Activated T-cell treated with anti-CD3 and anti-CD28 coated beads, Interleukin-2, amount 50 U/mL, for 1 hour (primary cell): ENCODE results near the gene ATP1B1.
"Not testable (repeated sequence)": the region's sequence is repeated elsewhere in the genome, so short reads cannot be mapped to it uniquely, and the experiment has no call there.

Experiments used
- DNase-seq: peaks from one replicate; pipeline ENCODE4 v3.0.0-alpha.2; 2020

Gene ATP1B1

DNA sequence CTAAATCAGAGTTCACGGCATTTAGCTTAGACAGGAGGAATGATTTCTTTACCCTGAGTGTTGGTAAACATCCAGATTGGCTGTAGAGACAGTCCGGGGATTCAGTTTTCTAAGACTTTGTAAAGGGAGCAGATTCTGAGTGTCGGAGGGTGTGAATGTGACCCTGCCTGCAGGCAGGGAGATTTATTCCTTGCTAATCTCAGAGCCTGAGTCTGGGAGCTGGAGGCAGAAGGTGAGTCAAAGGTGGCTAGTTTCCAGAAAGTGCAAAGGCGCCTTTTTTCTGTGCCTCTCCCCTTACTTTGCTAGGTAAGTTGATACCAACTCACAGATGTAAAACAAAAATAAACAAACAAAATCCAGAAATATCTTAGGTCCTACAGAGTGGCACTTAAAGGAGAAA is 11.7 kb downstream of the ATP1B1 start:
- DNase-seq: no peak

DNA sequence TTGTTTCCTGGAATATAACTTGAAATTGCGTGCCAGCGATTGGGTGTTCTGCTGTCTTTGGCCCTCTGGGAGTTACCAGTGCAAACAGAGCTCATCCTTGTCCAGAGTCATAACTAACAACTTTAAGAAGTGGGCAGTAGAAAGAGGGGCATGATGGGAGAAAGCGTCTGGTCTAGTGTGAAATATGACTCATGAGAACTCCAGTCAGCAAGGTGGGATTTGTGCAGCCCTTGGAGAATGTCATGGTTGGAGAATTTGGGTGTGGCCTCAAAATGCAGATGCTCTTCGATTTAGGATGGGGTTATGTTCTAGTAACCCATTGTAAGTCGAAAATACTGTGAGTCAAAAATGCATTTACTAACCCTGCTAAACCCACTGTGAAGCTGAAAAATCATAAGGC is 12.9 kb downstream of the ATP1B1 start:
- DNase-seq: no peak

DNA sequence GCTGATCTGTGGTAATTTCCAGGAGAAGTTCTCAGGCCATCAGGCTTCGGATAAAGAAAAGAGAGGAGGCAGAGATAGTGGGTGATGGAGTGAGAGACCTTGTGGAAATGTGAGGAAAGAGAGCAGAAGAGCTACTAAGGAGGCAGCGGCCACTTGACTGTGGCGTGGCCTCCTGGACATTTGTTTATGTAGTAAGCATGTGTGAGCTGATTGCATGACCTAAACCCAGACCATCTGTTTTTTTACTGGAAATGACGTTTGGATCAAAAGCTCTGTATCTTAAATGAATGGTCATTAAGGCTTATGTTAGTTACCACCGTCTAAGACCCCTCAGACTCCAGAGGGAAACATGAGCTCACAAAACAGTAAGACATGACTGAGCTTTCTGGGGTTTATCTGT is 13.6 kb downstream of the ATP1B1 start:
- DNase-seq: no peak

DNA sequence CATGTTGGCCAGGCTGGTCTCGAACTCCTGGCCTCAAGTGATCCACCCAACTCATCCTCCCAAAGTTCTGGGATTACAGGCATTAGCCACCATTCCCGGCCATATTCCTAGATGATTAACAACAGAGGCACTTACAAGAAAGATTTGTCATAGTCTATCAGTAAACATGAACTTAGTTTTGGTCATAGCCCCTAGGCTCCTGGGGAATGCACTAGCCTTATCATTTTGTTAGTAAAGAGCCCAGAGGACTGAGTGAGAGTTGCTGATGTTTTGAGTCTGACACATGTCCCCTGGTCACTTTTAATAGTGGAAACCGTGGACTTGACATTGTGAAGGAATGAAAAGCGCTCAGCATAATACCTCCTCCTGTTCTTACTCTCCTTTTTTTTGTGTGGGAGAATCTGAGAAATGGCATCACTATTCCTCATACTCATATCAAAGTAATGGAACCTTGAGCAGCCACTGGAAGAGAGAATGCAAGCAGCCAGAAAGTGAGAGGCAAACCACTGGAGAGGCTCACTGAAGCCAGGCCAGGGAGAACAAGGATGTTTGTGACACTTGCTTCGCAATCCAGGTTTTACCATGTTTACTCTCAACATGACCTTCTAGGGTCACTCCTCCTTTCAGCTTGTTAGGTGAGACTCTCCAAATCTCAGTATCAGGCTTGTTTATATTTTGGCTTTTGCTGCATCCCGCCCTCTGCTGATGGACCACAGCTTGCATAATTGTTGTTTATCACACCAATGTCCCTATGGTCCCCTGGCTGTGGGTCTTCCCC is 14.8 kb downstream of the ATP1B1 start:
- no peak for DNase-seq

DNA sequence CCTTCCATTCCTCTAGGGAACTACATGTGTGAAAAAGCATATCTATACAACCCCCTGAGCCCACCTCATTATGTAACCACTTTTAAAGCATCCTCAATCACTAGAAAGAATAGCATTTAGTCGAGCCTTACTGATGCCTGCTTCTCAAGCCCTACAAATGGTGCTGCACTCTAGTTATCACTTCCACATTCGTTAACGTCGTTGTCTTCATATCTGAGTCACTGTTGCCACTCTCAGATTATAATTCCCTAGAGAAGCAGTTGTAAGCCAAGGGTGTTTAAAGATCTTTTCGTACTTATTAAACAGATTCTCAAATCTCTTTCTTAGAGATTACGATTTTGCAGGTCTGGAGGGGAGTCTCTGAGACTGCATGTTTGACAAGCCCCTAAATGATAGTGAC is 16.5 kb downstream of the ATP1B1 start:
- no peak for DNase-seq

DNA sequence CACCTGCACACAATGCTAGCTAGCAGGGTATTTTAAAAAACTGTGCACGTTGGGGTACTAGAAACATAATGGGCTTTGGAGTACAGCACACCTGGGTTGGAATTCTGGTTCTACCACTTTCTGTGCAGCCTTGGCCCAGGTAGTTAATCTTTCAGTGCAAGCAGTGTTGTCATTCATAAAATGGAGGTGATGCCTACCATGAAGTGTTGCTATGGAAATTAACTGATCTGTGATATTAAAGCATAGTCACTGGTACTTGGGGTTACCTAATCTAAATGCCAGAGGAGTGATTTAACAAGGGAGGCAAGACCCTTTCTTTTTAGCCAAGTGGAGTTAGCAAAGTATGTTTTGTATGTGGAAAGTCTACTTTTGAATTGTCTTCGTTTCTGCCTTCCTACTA is 18.0 kb downstream of the ATP1B1 start:
- DNase-seq: no peak

DNA sequence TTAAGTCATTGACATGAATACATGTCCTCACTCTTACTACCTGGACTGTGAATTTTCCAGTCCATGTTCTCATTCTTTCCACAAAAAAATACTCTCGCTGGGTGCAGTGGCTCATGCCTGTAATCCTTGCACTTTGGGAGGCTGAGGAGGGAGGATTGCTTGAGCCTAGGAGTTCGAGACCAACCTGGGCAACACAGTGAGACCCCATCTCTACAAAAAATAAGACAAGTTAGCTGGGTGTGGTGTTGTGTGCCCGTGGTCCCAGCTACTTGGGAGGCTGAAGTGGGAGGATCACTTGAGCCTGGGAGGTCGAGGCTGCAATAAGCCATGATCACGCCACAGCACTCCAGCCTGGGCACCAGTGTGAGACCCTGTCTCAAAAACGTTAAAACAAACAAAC is 19.1 kb downstream of the ATP1B1 start:
- DNase-seq: not testable (repeated sequence)

DNA sequence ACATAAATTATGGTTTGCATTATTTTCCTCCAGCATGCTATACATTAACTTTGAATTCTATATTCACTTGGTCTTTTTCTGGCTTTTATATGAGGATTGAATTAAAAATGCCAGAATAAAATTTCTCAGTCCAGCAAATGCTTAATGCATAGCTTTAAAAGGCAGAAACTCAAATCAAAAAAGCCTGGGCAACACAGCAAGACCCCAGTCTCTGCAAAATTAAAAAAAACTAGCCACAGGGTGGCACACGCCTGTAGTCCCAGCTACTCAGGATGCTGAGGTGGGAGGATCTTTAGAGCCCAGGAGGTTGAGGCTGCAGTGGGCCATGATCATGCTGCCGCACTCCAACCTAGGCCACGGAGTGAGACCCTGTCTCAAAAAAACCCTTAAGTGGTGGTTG is 19.8 kb downstream of the ATP1B1 start:
- no peak for DNase-seq

DNA sequence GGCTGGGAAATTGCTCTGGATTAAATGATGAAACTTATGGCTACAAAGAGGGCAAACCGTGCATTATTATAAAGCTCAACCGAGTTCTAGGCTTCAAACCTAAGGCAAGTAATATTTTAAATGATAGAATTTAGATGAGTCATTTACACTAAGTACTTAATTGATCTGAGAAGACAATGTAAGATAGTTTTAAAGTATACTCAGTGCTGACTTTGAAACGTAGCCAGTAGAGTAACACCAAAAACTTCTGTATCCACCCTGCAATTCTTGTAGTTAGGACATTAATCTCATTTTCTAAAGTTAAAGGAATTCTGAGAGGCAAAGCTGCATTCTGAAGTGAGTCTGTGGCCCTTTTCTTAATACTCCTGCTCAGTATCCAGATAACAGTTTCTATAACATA is 20.8 kb downstream of the ATP1B1 start:
- no peak for DNase-seq

DNA sequence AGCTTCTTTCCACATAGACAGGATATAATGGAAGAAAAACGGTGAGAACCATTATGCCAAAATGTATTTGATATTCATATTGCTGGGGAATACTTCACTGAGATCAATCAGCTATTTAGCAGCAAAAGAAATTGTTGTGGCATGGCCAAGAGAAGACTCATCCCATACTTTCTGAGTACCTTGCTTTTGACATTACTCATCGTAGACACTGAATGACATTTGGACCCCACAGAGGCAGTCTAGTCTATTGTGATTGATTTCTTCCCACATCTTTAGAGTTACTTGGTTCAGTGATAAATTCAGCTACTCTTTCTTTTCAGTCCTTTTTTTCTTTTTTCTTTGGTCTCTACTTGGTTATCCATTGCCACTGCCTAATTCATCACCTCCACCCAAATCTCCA is 22.1 kb downstream of the ATP1B1 start:
- DNase-seq: no peak

DNA sequence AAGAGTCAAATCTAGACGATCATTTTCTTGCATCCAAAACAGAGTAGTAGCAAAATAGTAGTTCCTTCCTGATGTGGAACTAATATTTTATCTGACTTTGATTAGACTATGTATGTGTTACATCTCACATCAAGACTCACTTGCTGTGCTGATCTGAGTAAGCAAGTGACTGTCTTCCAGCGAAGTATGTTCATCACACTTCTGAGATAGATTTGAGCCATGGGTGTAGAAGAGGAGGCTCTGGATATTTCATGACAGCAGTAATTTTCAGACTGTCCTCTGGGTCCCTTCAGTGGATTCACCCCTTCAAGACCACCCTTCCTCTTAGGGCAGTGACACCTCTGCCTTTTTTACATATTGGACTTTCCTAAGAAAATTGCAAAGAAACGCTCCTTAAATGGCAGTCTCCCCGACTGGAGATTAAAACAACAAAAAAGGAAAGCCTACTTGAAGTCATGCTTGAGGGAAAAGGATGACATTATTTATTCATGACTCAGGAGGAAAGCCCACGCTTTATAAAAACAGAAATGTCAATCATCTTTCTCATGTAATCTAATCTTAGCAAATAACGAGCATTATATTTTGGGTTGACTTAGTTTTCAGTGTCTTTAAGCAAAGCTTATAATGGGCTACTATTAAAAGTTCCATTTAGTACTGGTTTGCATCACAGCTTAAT is 22.8 kb downstream of the ATP1B1 start:
- no peak for DNase-seq

DNA sequence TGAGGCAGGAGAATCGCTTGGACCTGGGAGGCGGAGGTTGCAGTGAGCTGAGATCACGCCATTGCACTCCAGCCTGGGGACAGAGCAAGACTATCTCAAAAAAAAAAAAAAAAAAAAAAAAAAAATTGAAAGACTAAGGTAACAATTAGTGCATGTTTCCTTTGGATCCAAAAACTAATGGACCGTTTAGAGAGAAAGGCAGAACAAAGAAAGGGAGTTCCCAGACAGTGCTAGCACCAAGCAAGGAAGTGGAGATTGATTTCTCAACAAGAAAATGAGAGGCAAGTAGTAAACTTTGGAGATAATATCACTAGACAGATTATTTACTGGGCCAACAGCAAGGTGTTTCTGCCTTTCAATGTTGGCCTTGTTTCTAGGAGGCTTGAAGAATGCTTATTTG is 24.2 kb downstream of the ATP1B1 start:
- no peak for DNase-seq

DNA sequence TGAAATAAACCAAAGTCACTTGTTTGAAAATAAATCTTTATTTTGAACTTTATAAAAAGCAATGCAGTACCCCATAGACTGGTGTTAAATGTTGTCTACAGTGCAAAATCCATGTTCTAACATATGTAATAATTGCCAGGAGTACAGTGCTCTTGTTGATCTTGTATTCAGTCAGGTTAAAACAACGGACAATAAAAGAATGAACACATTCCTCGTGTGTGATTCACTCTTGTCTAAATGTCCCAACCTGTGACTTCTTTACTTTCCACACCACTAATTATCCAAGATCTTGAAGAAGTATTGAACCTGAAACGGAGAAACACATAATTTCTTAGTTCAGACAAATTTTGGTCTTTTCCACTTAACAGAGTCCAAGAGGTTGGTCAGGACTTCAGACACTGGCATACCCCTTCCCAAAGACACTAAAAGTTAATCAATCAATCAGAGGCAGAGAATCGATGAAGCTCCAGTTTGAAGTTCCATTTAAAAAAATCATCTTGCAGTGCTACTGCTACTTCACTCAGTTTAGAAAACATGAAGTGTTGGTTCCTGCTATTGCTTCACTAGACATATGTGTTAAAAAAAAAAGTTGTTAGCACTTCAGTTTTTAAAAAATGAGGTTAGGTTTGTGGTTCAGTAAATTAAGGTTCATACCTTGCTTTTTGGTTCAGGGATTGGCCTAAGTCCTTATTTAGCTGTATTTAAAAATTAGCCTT is 26.2 kb downstream of the ATP1B1 start:
- no peak for DNase-seq

DNA sequence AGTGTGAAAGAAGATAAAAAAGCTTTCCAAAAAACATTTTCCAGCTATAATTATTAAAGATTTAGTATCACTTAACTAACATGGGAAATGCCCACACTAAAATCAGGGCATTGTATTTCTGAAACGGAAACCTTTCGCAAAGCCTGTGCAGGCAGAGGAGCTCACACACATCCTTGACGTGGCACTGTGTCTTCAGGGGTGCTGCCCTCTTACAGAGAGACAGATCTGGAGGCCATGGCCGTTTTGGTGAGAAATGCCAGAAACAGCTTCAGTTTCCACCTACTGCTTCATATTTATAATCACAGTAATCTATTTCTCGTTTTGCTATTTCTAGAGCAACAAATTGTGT is 26.7 kb downstream of the ATP1B1 start:
- DNase-seq: no peak

DNA sequence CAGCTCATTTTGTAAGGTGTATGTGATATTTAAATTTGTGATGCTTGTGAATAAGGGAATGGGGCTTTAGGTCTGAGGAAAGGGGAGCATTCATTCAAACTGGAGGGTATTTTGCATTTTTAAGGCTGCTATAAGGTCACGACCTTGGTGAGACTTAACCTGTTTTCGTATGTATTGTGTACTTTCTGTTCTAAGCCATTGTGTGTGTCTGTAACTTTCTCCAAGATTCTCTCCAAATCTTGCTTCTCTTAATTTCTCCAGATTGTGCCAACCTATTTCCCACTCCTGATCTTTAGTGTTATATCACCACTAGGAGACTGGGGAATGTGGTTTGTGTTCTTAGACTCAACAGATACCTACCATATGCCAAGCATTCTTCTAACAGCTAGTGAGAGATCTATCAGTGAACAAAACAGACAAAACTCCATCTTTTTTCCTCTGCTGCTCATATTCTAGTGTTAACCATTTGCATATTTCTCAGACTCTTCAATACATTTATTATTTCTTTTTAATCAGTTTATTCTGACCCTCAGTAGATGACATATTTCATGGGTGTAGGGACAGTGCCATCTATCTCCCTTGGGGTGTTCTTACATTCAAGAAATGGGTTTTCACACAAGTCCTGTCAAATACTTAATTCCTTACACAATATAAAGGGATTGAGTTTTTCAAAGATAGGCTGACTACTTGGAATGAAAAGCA is 27.5 kb downstream of the ATP1B1 start:
- no peak for DNase-seq

DNA sequence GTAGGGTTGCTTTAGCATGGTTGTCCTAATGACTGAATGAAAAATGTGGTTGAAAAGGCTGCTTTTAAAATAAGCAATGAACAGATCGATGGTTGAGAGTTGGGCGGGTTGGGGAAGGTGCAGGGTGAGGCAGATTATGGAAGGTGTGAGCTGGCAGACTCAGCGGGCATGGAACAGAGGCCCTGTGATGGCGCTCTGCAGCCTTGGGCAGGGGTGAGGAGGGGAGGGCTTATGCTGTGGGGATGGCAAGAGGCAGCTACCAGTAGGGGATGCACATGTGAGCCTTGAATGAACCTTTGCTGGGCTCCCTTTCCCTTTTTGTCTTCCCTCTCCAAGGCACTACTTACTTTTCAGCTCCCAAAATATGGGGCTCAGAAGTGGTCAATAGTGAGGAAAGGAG is 30.9 kb downstream of the ATP1B1 start:
- DNase-seq: no peak

DNA sequence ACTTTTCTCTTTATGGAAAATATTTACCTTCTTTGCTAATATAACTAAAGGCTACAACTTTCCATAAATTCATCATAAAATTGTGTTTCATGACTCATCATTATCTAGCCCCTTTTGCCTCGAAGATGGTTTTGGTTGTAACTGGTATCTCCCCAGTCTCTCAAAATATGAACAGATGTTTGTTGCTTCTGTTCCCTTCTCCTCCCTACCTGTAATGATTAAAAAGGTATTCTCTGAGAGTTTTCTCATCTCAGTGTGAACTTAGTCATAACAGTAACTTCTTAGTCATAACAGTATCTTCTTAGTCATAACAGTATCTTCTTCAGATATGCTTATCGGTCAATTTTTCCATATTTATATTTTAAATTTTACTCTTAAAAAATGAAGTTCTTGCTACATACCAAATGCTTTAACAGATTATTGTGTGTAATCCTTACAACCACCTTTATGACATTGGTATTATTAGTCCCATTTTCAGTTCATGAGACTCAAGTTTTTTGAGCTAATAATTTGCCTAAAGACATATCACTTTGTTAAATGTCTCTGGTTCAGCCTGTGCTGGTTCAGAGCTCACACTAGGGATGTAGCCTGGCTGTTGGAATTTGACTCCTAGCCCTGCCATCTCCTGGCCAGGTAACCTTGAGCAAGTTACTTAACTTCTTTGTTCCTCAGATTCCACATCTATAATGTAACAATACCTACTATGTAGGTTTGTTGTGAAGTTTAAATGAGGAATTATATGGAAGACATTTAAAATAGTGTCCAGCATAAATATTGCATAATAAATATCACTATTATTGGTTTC is 32.6 kb downstream of the ATP1B1 start:
- DNase-seq: no peak

DNA sequence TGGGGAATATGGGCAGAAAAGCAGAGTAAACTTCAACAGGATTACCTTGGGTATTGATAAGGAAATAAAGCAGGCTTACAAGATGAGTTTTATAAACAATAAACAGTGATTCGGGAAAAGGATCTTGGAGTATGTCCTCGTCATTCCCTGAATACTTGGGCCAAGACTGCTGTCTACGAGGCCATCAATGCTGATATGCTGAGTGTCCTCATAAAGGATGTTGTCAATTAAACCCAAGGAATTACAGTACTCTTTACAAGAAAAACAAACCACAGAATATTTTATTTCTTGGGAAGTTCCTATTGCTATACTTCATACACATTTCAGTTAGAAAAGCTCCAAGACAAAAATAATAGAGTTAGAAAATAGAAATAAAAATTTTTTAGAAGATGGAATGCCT is 34.9 kb downstream of the ATP1B1 start:
- DNase-seq: no peak

DNA sequence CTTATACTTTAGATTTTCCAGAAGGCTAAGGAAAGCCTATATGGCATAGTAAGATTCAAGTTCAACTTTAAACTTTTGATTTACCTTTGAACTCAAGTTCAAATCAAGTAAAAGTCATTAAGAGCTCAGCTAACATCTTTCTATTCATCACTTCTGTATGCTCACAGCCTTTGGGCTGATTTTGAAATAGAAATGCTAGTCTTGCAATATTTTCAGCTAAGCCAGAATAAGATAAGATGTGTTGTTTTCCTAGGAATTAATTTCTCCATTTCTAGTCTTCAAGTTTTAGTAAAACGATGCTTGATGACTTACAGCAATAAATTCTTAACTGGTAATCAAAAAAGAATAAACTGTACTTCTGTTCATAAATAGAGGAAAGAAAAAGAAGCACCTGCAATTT is 35.6 kb downstream of the ATP1B1 start:
- DNase-seq: no peak

DNA sequence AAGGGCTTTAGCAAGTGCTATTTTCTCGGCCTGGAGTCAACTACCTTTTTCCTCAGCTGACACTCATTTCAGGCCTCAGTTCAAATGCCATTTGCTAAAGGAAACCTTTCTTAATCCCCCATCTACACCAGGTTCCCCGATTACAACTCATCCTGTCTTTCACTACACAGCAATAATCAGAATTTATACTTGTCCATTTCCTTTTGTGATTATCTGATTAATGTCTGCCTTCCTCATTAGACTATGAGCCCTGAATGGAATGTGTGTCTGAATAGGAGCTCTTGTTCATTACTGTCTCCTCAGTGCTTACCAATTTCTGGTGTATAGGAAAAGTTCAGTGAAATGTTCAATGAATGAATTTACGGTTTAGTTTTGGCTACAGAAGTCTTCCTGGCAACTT is 36.9 kb downstream of the ATP1B1 start:
- DNase-seq: no peak

DNA sequence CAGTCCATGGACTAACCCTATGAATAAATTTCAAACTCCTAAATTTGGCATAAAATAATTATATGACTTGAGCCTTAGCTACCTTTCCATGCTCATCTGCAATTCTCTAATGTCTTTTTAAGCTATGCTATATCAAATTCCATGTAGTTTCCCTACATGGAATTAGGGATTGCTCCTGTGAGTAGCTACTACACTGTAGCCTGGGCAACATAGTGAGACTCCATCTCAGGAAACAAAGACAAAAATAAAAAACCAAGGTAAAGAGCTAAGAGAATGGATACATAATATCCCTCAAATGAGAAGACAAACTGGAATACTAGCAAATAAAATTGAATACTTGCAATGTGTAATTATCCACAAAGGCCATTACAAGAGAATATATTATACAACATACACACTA is 37.5 kb downstream of the ATP1B1 start:
- DNase-seq: no peak

DNA sequence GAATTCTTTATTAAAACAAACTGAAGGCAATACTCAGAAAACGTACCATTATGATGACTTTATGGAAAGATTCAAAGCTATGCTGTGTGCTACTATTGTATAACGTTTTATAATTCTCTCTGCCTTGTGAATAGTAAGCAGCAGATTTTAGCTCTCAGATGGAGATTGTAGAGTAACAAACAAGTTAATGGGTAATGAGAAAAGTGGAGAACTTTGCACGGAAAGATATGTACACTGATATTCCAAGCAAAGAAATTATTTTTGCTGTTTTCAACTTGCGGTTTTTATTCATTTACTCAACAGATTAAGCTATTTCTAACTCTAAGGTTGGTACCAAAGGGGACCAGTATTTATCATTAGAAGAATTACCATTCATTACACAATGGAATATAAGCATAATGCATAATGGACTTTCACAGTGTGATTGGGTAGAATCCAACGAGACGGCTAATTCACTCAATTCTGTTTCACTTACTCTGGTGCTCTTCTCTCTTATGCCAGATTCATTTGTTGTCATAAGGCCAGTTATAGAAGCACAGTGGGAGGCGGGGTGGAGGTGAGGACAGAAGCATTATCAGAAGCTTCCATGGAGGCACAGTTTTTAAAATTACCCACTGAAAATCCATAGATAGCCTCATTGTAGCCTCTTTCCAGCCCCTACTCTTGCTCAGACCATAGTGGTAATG is 38.6 kb downstream of the ATP1B1 start:
- no peak for DNase-seq
